LNCAP (cell line): ENCODE results near the gene ARHGAP12.
A peak's percentile ranks its signal among the peaks of the same experiment; 100 is the strongest.

ENCODE experiments used
- TF ChIP-seq, protein P1 (sequence below): fragments of 450-650 bp; IDR thresholded peaks from 2 replicates; pipeline ENCODE4 v1.5.1; 2017; ENCODE audit warnings: mild to moderate bottlenecking

ARHGAP12 gene

DNA sequence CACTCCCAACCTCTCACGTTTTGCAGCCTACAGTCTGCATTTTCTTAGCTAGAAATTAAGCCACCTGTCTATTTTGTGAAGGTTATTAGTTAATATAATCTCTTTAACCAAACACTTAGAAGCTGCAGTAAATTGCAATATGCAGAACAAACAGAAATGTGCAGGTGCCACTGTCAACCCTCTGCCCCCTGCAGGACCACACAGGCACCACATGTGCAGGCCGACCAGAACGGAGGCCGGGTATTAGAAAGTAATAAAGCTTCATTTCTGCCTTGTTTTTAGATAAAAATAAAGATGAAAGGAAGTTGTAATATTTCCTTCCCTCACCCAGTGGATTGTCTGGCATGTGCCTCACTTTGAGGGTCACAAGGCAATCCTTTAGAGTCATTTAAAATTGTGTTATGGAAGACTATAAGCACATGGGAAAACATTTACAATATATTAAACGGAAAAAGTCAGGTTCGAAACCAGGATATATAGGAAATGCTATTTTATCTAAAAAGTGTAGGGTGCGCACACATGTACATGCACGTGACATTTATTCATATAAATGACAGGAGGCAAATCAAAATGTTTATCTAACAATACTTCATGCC lies 158.2 kb downstream of the ARHGAP12 start:
- TF ChIP-seq, protein P1, sequence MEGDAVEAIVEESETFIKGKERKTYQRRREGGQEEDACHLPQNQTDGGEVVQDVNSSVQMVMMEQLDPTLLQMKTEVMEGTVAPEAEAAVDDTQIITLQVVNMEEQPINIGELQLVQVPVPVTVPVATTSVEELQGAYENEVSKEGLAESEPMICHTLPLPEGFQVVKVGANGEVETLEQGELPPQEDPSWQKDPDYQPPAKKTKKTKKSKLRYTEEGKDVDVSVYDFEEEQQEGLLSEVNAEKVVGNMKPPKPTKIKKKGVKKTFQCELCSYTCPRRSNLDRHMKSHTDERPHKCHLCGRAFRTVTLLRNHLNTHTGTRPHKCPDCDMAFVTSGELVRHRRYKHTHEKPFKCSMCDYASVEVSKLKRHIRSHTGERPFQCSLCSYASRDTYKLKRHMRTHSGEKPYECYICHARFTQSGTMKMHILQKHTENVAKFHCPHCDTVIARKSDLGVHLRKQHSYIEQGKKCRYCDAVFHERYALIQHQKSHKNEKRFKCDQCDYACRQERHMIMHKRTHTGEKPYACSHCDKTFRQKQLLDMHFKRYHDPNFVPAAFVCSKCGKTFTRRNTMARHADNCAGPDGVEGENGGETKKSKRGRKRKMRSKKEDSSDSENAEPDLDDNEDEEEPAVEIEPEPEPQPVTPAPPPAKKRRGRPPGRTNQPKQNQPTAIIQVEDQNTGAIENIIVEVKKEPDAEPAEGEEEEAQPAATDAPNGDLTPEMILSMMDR: peak; percentile 90

DNA sequence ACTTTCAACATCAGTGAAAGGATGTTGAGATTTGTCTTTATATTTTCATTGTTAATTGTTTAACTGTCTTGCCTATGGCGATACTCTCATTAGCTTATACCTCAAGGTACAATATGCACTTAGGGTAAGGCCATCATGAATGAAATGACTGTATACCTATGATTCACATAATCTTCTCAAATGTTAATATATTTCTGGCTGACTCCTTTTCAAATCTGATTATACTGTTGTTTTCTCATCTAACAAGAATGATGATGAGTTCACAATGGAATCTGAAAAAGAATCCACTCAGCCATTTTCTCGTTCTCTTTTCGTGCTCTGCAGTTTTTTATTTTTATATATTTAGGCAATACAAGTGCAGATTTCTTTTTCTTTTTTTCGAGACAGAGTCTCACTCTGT lies 159.1 kb downstream of the ARHGAP12 start:
- TF ChIP-seq, protein P1: no peak

DNA sequence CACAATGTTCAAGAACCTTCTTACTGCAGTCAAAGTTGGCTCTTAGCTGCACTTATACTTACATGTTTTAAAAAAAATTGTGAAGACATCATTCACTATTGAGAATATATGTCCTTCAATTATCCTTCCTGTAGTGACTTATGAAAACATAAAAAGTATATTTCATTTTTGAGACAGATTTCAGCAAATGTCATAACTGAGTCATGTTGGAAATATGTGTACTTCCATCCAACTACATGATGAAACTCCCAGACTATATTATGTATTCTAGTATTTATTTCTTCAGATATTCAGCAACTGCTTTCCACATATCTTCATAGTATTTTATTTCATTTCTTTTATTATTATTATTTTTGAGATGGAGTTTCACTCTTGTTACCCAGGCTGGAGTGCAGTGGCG lies 160.2 kb downstream of the ARHGAP12 start:
- TF ChIP-seq, protein P1: no peak

DNA sequence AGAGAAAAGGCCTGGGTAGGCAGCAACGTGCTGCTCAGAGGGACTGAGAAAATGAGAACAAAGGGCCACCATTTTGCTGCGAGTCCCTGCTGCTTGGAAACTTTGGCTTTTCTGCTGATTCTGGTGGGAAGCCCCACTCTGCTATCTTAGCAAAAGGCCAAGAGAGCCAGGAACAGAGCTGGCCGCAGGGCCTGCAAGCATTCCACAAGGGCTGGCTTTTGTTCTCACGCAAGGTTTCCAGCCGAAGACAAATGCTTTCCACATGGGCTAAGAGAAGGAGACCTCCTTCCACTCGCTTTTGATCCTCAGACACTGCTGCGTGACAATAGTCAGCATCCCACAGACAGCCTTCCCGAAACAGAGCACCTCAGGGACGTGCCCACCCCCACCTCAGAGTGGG lies 163.1 kb downstream of the ARHGAP12 start:
- TF ChIP-seq, protein P1: no peak

DNA sequence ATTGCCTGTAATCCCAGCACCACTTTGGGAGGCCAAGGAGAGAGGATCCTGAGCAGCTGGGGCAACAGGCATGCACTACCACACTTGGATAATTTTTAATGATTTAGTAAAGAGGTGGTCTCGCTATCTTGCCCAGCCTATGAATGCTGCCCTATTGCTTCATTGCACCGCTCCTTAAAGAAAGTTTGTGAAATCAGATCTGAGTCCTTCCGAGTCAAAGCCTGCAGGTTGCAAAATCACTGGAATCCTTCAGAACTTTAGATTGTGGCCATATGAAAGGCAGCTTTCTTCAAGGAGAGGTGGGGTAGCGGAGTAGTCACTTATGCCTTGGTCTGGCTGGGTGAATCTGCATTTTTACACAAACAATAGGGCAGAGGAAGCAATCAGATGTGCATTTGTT lies 166.3 kb downstream of the ARHGAP12 start:
- TF ChIP-seq, protein P1: no peak

DNA sequence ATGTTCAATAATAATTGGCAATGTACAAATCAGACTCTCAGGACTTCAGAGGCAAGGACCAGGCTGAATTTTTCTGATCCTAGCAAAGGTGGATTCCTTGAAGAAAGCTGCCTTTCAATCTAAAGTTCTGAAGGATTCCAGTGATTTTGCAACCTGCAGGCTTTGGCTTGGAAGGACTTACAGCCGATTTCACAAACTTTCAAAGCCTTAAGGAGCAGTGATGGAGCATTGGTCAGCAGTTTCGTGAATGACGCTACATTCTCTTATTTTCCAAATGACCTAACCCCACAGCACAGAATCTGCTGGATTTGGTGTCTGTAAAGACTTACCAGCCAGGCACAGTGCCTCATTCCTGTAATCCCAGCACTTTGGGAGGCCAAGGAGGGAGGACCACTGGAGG lies 167.5 kb downstream of the ARHGAP12 start:
- TF ChIP-seq, protein P1: no peak

DNA sequence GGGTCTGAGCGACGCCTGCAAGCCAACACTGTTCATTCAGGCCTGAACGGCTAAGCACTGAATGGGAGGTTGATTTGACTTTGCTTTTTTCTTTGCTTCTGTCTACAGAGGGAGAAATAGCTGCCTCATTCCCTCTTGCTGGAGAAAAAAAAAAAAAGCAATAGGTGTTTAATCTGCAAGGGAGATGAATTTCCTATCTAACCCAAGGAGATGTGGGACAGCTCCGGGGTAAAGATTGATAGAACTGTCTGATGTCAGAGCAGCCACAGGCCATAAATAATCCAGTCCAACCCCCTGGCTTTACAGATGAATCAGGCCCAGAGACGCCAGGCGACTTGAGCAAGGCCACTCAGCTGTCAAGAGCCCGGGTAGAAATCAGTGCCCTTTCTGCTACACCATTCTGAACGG lies 168.0 kb downstream of the ARHGAP12 start:
- TF ChIP-seq, protein P1: no peak
